Mononuclear cell (primary cell): Measurements from ENCODE around the gene PHLDA2. TPM values are rescaled to one million over a fixed set of nuclear protein-coding genes. Genes with fewer than 3 reads are reported as not detected.
A peak's percentile ranks its signal among the peaks of the same experiment; 100 is the strongest.

Experiments
- H3K27me3 ChIP-seq: 2 replicates; pipeline ENCODE4 v1.6.0; 2011; ENCODE audit warnings: low read length, control low read depth; ENCODE audit not compliant: insufficient read depth
- H3K4me1 ChIP-seq: 2 replicates; pipeline ENCODE4 v1.5.1; 2011; ENCODE audit warnings: mild to moderate bottlenecking, low read length, control low read depth; ENCODE audit not compliant: insufficient read depth
- H3K4me3 ChIP-seq: 2 replicates; pipeline ENCODE4 v1.5.1; 2011; ENCODE audit warnings: mild to moderate bottlenecking, low read length, moderate library complexity
- H3K9me3 ChIP-seq: 2 replicates; pipeline ENCODE4 v1.5.1; 2011; ENCODE audit warnings: low read depth, mild to moderate bottlenecking, control low read depth, low read length
- total RNA-seq: library from RNA; depleted of rRNA; stranded (reverse); fragments of >200 nt; gene quantifications from one replicate; pipeline ENCODE4 v1.2.3, GENCODE V29; 2012

Gene PHLDA2
- total RNA-seq, 1 donor: 1.7 TPM

DNA sequence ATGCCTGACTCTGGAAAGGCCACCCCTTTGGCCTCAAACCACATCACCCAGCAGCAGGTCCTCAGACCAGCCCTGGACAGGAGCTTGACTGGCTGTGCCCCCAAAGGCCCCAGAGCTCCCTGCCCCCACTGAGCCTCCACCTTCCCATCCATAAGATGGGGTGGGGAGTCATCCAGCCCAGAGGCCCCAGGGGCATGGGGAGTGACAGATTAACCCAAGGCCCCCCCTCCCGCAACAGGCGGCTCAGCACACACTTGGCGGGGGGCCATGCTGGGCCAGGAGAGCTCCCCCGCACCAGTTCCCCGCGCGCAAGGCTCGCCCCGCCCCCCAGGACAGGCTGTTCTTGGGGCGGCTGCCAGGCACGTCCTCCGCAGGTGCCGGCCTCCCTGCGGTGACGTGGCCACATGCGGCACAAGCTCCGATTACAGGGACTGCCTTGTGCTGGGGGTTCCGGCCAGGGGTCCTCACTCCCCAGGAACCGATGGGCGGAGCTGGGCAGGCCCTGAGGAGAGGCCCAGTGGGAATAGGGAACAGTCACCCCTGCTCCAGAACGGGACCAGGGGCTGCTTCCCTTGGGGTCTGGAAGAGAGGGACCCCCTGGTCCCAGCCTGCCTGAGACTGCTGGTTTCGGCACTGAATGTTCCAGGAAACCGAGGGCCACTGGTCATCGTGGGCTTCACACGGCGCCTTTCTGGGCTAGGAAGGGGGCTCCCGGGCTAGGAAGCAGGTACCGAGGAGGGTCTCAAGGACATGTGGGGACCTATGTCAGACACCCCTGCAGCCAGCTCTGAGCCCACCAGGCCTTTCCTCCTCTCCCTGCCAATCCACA lies 38.5 kb downstream of the PHLDA2 start:
- Histone ChIP-seq H3K4me3 (no peak overlapping the region), H3K4me1 (peaks cover 26% of the 10 kb centered on the region), H3K27me3 (peaks cover 10% of the 10 kb centered on the region), H3K9me3 (no peaks in the 10 kb centered on the region)

DNA sequence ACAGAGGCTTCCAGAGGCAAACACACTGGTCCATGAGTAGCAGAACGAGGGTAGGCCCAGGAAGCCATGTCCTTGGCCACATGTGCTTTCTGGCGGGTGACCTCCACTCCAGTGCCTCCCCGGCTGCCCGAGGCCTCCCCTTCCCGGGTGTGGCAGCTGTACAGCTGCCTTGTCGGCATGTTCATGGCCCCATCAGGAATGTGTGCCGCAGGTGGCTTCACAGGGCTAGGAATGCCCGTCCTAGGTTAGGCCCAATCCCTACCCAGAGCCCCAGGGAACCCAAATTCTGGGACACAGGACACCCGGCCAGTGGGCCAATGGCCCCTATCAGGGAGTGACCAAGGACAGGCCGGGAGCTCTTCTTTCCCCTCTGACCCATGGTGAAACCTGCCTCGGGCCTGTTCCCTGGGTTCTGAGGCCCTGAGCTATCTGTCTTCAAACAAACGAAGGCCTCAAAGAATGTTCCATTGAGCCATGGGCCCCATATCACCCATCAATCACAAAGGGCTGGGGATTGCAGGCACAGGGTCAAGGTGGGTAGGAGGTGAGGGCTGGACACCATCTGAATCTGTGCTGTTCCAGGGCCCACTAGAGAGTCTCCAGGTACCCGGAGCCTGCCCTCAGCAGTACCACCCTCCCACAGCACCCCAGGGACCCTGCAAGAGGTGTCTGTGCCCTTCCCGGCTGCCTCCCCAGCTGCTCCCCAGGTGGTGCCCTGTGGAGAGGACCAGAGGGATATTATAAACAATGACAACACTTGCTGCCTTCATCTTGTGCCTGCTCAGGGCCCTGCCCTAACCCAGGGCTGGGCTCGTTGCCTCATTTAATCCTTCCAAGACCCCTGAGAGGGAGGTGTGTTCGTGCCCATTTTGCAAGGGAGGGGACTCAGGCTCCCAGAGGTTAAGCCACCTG lies 39.6 kb downstream of the PHLDA2 start:
- Histone ChIP-seq H3K4me1 (peaks cover 31% of the 10 kb centered on the region), H3K27me3 (peaks cover 10% of the 10 kb centered on the region), H3K4me3 (no peak overlapping the region), H3K9me3 (no peaks in the 10 kb centered on the region)

GRCh38 chr11:2888266-2888968 lies 40.8 kb downstream of the PHLDA2 start:
- H3K4me1 ChIP-seq: peaks cover 39% of the 10 kb centered on the region
- H3K27me3 ChIP-seq: peaks cover 14% of the 10 kb centered on the region
- no peaks in the 10 kb centered on the region for H3K9me3 ChIP-seq

DNA sequence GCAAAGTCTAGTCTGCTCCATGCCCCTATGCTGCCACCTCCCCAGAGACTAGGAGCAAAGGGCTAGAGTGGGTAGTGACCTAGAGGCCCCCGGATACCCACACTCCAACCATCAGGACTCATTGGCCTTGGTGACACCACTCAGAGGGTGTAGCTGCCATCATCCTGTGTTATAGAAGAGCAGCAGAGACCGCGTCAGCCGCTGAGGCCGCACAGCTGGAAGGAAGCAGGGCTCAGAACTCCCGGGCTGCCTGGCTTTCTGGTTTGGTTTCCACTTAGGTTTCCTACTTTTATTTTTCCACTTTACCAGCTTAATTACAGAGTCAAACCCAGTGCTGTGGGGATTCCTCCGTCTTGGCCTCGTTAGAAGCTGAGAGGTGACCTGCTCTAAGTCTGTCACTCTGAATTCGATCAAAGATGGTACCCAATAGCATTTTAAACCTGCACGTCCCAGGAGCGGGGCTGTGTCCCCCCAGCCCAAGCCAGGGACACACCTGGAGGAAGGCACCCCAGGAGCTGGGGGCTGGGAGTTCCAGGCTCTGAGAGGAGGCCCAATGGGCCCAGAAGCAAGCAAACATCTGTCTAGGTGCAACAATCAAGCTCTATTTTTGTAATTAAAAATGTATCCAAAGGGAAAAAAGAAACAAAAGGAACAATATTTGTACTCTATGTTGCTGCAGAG lies 41.6 kb downstream of the PHLDA2 start:
- no peak overlapping the region for H3K4me3 ChIP-seq
- H3K4me1 ChIP-seq: peaks cover 32% of the 10 kb centered on the region
- H3K9me3 ChIP-seq: no peaks in the 10 kb centered on the region
- H3K27me3 ChIP-seq: peaks cover 22% of the 10 kb centered on the region

More at GRCh38 chr11:2888266-2888968, 40.8 kb downstream of the PHLDA2 start:
- no peak overlapping the region for H3K4me3 ChIP-seq

DNA sequence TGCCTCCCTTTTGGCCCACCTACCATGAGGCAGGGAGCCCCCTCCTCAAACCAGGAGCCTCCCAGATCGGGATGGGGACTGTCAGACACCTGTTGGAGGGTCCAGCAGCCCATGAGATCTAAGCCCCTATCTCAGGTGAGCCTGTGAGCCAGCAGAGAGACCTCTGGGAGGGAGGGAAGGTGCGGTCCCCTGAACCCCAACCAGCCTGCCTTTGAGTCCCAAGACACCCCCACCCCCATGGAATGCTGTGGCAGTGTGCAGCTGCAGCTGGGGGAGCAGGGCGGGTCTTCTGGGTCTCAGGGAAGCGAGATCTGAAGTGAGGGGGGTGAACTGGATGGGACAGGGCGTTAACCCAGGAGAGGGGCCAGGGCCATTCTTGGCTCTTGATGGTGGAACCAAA lies 42.3 kb downstream of the PHLDA2 start:
- Histone ChIP-seq H3K4me3 (no peak overlapping the region), H3K4me1 (peaks cover 27% of the 10 kb centered on the region)

GRCh38 chr11:2886191-2886894 lies 42.9 kb downstream of the PHLDA2 start:
- H3K4me1 ChIP-seq: peaks cover 21% of the 10 kb centered on the region
- peaks cover 24% of the 10 kb centered on the region for H3K27me3 ChIP-seq
- H3K9me3 ChIP-seq: no peaks in the 10 kb centered on the region
- no peak overlapping the region for H3K4me3 ChIP-seq

More for the DNA sequence above, 42.3 kb downstream of the PHLDA2 start:
- Histone ChIP-seq H3K9me3 (no peaks in the 10 kb centered on the region), H3K27me3 (peaks cover 24% of the 10 kb centered on the region)

DNA sequence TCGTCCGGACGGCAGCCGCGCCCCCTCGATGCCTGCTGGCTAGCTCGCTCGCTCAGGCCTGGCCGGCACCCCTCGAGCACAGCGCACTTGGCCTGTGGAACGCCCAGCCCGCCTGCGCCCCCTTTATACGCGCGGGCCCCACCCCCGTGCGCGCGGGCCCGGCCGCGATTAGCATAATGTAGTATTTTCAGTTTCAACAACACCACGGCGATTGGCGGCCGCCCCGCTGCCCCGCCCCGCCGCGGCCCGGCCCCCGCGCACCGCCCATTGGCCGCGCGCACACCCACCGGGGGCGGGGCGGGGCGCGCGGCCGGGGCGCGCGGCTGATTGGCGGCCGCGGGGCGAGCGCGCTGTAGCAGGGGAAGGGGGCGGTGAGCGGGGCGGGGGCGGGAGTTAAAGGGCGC lies 43.5 kb downstream of the PHLDA2 start, which contains the start of gene CDKN1C:
Gene CDKN1C (minus strand): TSS at position 98 of the 404 bp plus-strand sequence. CDS start 319 bp downstream, outside the sequence.
- Histone ChIP-seq H3K9me3 (no peaks in the 10 kb centered on the region), H3K27me3 (peaks cover 24% of the 10 kb centered on the region), H3K4me3 (peak within 1 kb of the TSS; percentile 52), H3K4me1 (peaks cover 18% of the 10 kb centered on the region)

DNA sequence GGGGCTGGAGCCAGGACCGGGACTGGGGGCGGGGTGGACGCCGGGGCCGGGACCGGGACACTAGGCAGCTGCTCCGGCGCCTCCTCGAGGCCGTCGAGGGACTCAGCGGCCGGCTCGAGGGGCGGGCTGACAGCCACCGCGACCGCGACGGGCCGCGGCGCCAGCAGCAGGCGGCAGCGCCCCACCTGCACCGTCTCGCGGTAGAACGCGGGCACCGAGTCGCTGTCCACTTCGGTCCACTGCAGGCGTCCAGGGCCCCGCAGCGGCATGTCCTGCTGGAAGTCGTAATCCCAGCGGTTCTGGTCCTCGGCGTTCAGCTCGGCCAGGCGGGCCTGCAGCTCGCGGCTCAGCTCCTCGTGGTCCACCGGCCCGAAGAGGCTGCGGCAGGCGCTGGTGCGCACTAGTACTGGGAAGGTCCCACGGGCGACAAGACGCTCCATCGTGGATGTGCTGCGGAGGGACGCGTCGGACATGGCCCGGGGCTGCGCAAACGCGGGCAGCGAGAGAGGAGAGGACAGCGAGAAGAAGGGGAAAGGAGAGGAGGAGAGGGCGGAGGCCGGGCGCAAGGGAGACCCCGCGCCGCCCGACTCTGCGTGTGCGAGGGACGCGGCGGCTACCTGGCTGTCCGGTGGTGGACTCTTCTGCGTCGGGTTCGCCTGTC lies 44.1 kb downstream of the PHLDA2 start:
- H3K4me3 ChIP-seq: peak overlapping the region; percentile 52
- peaks cover 18% of the 10 kb centered on the region for H3K4me1 ChIP-seq
- no peaks in the 10 kb centered on the region for H3K9me3 ChIP-seq
- H3K27me3 ChIP-seq: peaks cover 24% of the 10 kb centered on the region

DNA sequence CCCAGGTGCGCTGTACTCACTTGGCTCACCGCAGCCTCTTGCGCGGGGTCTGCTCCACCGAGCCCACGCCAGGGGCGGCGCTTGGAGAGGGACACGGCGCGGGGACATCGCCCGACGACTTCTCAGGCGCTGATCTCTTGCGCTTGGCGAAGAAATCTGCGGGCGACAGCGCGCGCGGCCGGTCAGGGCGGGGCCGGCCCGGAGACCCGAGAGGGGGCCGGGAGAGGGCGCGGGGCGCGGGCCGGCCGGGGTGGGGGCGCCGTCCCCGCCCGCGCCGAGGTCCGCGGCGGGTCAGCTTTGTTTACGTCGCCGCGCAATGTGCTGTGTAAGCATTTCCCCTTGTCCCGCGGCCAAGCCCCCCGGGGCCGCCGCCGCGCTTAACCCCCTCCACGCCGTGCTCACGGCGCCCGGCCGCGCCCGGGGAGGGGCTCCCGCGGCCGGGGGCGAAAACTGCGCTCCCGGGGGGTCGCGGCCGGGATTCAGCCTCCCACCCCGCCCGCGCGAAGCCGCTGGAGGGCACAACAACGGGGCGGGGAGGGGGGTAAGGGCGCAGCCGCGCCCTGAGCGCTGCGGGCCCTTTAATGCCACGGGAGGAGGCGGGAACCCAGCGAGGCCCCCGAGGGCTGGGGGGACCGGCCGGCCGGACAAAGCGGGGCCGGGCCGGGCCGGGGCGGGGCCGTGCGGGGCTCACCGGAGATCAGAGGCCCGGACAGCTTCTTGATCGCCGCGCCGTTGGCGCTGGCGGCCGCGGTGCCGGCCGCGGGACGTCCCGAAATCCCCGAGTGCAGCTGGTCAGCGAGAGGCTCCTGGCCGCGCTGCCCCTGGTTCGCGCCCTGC lies 45.0 kb downstream of the PHLDA2 start:
- peak overlapping the region; percentile 28 for H3K4me3 ChIP-seq
- no peaks in the 10 kb centered on the region for H3K9me3 ChIP-seq
- H3K4me1 ChIP-seq: peaks cover 18% of the 10 kb centered on the region
- peaks cover 24% of the 10 kb centered on the region for H3K27me3 ChIP-seq

DNA sequence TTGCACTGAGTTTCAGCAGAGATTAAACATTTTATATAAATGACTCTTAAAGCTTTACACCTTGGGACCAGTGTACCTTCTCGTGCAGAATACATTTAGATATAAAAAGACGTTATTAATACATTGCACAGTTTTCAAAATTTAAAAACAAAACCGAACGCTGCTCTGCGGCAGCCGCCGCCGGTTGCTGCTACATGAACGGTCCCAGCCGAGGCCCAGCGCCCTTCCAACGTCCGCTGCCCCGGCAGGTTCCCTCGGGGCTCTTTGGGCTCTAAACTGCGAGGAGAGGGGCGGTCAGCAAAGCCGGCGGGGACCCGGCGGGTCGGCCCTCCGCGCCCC lies 45.6 kb downstream of the PHLDA2 start:
- Histone ChIP-seq H3K9me3 (no peaks in the 10 kb centered on the region), H3K4me3 (peak overlapping the region; percentile 14), H3K27me3 (peaks cover 24% of the 10 kb centered on the region), H3K4me1 (peaks cover 18% of the 10 kb centered on the region)

DNA sequence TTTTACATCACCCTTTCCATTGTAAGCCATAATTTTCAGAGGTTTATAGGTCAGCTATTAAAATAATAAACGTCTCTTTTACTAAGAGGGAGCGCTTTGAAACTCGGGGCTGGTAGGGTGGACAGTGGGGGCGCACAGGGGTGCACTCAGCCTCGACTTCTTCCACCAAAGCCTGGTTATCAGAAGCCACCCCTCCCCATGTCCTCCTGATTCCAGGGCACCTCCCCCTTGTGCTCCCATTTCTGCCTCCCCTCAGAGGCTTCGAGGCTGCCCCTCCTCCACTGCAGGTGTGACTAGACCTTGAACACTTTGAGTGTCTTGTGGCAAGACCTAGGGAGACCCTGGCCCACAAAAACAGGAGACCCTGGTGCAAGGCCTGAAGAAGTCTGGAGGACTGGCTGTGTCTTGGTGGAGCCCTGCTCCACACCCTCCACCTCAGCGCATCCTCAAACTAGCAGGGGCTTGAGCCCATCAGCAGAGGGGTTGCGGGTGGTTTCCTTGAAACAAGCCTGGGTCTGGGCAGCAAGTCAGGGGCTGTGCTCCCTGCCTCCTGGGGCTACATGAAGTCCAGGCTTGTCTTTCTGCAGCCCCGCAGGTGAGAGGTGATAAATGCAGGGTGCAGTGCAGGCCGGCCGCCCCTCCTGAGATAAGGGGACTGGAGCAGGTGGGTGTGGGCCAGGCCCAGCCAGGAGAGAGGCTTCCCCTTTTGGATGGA lies 46.7 kb downstream of the PHLDA2 start:
- Histone ChIP-seq H3K4me3 (no peak overlapping the region), H3K4me1 (peaks cover 18% of the 10 kb centered on the region), H3K27me3 (peaks cover 21% of the 10 kb centered on the region), H3K9me3 (no peaks in the 10 kb centered on the region)

GRCh38 chr11:2881981-2882375 lies 47.2 kb downstream of the PHLDA2 start:
- H3K4me1 ChIP-seq: peaks cover 18% of the 10 kb centered on the region
- H3K4me3 ChIP-seq: no peak overlapping the region
- peaks cover 20% of the 10 kb centered on the region for H3K27me3 ChIP-seq
- no peaks in the 10 kb centered on the region for H3K9me3 ChIP-seq
